Sigmoid colon (tissue), 4 donors: ENCODE data around the gene NDUFS6.

Experiments used
- CTCF ChIP-seq, 4 experiments: fragments of 450-650 bp in 3 of 4; fragments of 200-600 bp in 1 of 4; IDR thresholded peaks; one replicate each; pipeline ENCODE4 v1.5.1; 2016 to 2019; ENCODE audit warnings: antibody characterized with exemption in 4 of 4, mild to moderate bottlenecking in 3 of 4, moderate library complexity in 2 of 4
- EP300 ChIP-seq, 4 donors: sonication (generic); formaldehyde crosslinking; IDR thresholded peaks; one replicate each; pipeline ENCODE4 v1.6.1; 2017; ENCODE audit warnings: antibody characterized with exemption in 4 of 4

DNA sequence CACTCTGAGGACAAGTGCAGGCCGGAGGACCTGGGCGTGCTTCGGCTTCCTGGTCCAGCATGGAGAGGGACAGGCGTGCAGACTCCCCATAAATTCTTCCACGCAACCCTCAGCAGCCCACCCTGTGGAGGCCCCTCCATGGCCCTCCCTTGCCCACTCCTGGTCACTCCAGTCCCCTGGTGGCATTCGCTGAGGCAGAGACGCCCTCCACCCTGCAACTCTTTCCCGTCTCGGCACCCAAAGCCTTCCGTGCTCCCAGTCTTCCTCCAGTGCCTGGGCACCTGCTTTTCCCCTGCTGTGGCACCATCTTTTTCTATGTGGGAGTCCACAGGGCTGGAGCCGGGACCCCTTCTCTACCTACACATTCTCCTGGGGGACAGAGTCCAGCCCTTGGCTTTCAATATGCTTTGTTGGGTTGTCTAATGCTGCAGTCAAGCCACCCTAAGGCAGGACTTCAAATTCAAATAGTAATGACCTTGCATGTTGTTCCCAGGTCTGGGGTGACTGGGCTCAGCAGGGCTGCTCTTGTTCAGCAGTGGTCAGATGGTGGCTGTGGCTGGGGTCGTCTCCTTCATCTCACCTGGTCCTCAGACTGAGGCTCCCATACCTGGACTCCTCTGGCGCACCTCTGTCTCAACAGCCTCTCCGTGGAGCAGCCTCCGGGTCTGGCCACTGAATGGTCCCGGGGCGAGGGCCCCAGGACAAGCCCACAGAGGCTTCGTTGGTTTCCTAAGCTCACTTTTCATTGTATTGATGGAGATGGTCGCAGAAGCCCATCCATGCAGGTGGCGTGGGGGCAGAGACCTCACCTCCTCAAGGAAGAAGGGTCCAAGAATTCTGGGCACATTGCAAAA is 16.8 kb upstream of the NDUFS6 start:
- no peak for TF ChIP-seq CTCF (IDR thresholded peaks at IDR 0.05)
- no peak for TF ChIP-seq EP300 (IDR thresholded peaks at IDR 0.05)
